ENCODE data around the gene SND1.

Gene SND1

DNA sequence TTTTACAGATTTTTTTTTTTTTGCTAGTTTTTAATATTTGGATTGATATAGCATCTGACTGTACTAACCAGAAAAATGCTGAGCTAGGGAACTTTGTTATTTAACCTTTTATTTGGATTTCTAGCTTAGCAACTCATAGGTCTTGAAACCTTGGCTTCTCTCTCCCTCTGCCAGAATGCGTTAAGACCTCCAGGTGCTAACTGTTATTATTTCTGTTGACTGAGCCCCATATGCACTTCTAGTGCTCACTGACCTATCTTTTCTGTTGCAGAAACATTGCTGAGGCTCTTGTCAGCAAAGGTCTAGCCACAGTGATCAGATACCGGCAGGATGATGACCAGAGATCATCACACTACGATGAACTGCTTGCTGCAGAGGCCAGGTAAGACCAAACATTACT, 235.6 kb downstream of the SND1 start:
- Histone ChIP-seq H3K27ac (ENCODE audit: low read depth, low read length, poor library complexity, severe bottlenecking) (no peak overlapping the region), H3K9me2 (ENCODE audit: low read depth, low read length) (no peaks in the 10 kb centered on the region), H4K20me1 (ENCODE audit: insufficient read depth, low read length) (no peaks in the 10 kb centered on the region), H3K4me3 (ENCODE audit: low read depth, low read length, poor library complexity, severe bottlenecking) (no peak overlapping the region), H3K27me3 (ENCODE audit: insufficient read depth, low read length) (no peaks in the 10 kb centered on the region), H3K79me2 (ENCODE audit: insufficient read depth, low read length) (no peaks in the 10 kb centered on the region), H3K4me2 (ENCODE audit: low read length) (no peak overlapping the region), H3K9me3 (ENCODE audit: low read length) (no peaks in the 10 kb centered on the region), H3K36me3 (ENCODE audit: insufficient read depth, low read length) (peaks cover 56% of the 10 kb centered on the region), H3K9ac (ENCODE audit: low read length) (no peak overlapping the region), H2AFZ (ENCODE audit: low read length) (no peak overlapping the region), H3F3A (ENCODE audit: insufficient read depth, low read length) (no peaks in the 10 kb centered on the region), H3K4me1 (ENCODE audit: insufficient read depth, low read length, severe bottlenecking) (peaks cover 6% of the 10 kb centered on the region)
- TF ChIP-seq, protein P1, sequence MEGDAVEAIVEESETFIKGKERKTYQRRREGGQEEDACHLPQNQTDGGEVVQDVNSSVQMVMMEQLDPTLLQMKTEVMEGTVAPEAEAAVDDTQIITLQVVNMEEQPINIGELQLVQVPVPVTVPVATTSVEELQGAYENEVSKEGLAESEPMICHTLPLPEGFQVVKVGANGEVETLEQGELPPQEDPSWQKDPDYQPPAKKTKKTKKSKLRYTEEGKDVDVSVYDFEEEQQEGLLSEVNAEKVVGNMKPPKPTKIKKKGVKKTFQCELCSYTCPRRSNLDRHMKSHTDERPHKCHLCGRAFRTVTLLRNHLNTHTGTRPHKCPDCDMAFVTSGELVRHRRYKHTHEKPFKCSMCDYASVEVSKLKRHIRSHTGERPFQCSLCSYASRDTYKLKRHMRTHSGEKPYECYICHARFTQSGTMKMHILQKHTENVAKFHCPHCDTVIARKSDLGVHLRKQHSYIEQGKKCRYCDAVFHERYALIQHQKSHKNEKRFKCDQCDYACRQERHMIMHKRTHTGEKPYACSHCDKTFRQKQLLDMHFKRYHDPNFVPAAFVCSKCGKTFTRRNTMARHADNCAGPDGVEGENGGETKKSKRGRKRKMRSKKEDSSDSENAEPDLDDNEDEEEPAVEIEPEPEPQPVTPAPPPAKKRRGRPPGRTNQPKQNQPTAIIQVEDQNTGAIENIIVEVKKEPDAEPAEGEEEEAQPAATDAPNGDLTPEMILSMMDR (IDR thresholded peaks at IDR 0.05; ENCODE audit: low read length): no peak
- TF ChIP-seq EZH2 (IDR thresholded peaks at IDR 0.05; ENCODE audit: borderline replicate concordance, low read length): no peak

- H3K36me3 ChIP-seq (ENCODE audit: insufficient read depth, low read length): peaks cover 63% of the 10 kb centered on the region
- H4K20me1 ChIP-seq (ENCODE audit: insufficient read depth, low read length): no peaks in the 10 kb centered on the region
- H3K27me3 ChIP-seq (ENCODE audit: insufficient read depth, low read length): no peaks in the 10 kb centered on the region
- H3K4me2 ChIP-seq (ENCODE audit: low read length): no peak overlapping the region
- no peaks in the 10 kb centered on the region for H3K9me2 ChIP-seq (ENCODE audit: low read depth, low read length)
- H3K79me2 ChIP-seq (ENCODE audit: insufficient read depth, low read length): no peaks in the 10 kb centered on the region
- H3K4me1 ChIP-seq (ENCODE audit: insufficient read depth, low read length, severe bottlenecking): no peaks in the 10 kb centered on the region
- no peaks in the 10 kb centered on the region for H3F3A ChIP-seq (ENCODE audit: insufficient read depth, low read length)
- H3K9me3 ChIP-seq (ENCODE audit: low read length): no peaks in the 10 kb centered on the region
- H3K4me3 ChIP-seq (ENCODE audit: low read depth, low read length, poor library complexity, severe bottlenecking): no peak overlapping the region
- no peak for TF ChIP-seq EZH2 (IDR thresholded peaks at IDR 0.05; ENCODE audit: borderline replicate concordance, low read length)
- TF ChIP-seq, protein P1 (IDR thresholded peaks at IDR 0.05; ENCODE audit: low read length): no peak
- no peak overlapping the region for H3K9ac ChIP-seq (ENCODE audit: low read length)
- H3K27ac ChIP-seq (ENCODE audit: low read depth, low read length, poor library complexity, severe bottlenecking): no peak overlapping the region
- H2AFZ ChIP-seq (ENCODE audit: low read length): no peak overlapping the region
These were observed 236.4 kb downstream of the SND1 start for GRCh38 chr7:127888411-127888810.

DNA sequence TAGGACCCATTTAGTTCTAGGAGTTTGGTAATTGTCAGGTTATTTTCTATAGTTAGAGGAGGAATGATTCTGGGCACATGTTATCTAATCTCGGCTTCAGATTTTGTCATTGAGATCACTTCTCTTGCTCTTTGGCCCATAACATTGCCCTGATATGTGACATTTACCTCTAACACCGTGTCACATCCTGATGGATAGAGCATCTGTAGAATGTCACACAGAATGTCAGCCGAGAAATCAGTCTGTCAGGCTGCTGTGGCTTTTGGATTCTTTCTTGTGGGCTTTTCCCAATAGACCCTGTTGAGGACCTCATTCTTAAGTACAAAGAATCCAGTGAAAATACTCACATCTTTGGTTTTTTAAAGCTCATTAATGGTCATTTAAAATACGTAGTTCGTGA, 236.8 kb downstream of the SND1 start:
- H3K27me3 ChIP-seq (ENCODE audit: insufficient read depth, low read length): no peaks in the 10 kb centered on the region
- H3K27ac ChIP-seq (ENCODE audit: low read depth, low read length, poor library complexity, severe bottlenecking): no peak overlapping the region
- H3F3A ChIP-seq (ENCODE audit: insufficient read depth, low read length): no peaks in the 10 kb centered on the region
- H3K4me2 ChIP-seq (ENCODE audit: low read length): no peak overlapping the region
- no peaks in the 10 kb centered on the region for H3K79me2 ChIP-seq (ENCODE audit: insufficient read depth, low read length)
- H3K9ac ChIP-seq (ENCODE audit: low read length): no peak overlapping the region
- no peak overlapping the region for H2AFZ ChIP-seq (ENCODE audit: low read length)
- no peak overlapping the region for H3K4me3 ChIP-seq (ENCODE audit: low read depth, low read length, poor library complexity, severe bottlenecking)
- TF ChIP-seq, protein P1 (IDR thresholded peaks at IDR 0.05; ENCODE audit: low read length): no peak
- no peak for TF ChIP-seq EZH2 (IDR thresholded peaks at IDR 0.05; ENCODE audit: borderline replicate concordance, low read length)
- no peaks in the 10 kb centered on the region for H3K9me2 ChIP-seq (ENCODE audit: low read depth, low read length)
- H3K9me3 ChIP-seq (ENCODE audit: low read length): no peaks in the 10 kb centered on the region
- no peaks in the 10 kb centered on the region for H4K20me1 ChIP-seq (ENCODE audit: insufficient read depth, low read length)
- H3K4me1 ChIP-seq (ENCODE audit: insufficient read depth, low read length, severe bottlenecking): no peaks in the 10 kb centered on the region
- peaks cover 64% of the 10 kb centered on the region for H3K36me3 ChIP-seq (ENCODE audit: insufficient read depth, low read length)

Data from OCI-LY1 (cell line).